ENCODE measurements around the gene SLA2.
"Not testable (repeated sequence)": the region's sequence is repeated elsewhere in the genome, so short reads cannot be mapped to it uniquely, and the experiment has no call there.

Gene SLA2, protein sequence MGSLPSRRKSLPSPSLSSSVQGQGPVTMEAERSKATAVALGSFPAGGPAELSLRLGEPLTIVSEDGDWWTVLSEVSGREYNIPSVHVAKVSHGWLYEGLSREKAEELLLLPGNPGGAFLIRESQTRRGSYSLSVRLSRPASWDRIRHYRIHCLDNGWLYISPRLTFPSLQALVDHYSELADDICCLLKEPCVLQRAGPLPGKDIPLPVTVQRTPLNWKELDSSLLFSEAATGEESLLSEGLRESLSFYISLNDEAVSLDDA

DNA sequence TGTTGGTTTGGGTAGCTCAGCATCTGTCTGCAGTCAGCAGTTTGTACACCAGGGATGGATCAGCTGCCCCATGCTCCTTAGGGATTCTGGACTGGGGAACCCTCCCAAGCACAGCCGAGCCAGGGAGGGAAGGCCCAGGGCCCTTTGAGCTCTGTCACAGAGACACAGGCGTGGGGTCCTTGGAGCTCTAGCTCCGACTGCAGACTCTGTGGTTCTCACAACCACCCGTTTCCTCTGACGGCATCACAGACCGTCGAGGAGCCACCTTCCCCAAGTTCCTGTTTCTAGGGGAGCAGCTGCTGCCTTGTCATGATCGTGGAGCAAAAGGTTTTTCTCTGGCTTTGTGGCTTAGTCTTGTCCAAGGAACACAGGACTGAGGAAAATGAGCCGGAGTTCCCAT is at the start of gene SLA2:
Gene SLA2, minus strand, starts transcription at position 199 of the 400 bp plus-strand sequence. CDS start 4,861 bp downstream, outside the sequence.
- no peak for DNase-seq

DNA sequence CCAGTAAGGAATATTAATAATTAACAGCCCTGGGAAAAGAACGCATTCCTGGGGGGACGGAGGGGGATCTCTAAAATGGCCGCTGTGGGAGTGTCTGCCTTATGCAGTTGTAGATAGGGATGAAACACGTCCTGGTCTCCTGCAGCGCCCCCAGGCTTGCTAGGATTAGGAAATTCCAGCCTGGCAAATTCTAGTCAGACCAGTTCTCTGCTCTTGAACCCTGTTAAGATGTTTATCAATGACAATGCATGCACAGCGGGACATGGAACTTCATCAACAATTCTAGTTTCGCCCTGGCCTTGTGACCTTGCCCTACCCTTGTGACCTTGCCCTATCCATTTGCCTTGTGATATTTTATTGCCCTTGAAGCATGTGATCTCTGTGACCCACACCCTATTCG is 49.5 kb upstream of the SLA2 start:
- not testable (repeated sequence) for DNase-seq

DNA sequence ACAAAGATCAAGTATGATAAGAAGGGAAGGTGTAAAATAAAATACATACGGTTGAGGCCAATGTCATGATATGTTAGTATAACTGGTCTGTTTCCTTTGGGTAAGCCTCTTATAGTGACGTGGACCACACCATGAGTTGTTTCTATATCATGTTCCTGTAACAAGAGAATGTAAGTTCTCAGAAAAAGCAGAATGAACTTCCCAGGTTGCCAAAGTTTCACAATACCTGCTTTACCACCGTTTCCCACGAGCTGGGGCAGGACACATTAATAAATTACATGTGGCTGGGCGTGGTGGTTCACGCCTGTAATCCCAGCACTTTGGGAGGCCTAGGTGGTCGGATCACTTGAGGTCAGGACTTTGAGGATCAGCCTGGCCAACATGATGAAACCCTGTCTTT is 42.6 kb upstream of the SLA2 start:
- DNase-seq: no peak

DNA sequence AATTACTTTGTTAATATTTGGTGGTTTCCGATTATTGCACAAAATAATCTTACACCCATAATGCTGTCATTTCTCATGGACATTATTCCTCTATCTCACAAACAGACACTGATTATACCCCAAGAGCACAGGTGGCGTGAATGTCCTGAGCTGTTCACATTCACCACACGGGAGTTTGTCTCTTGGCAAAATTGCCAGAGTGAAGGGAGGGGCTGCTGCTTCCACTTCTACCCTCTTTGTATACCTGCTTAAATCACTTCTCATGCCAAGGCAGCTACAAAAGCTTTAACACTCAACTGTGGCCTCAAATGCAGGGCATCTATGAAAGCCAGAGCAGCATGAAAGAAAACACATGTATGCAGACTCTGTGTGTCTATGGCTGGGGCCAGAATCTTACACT is 41.9 kb upstream of the SLA2 start:
- DNase-seq: no peak

DNA sequence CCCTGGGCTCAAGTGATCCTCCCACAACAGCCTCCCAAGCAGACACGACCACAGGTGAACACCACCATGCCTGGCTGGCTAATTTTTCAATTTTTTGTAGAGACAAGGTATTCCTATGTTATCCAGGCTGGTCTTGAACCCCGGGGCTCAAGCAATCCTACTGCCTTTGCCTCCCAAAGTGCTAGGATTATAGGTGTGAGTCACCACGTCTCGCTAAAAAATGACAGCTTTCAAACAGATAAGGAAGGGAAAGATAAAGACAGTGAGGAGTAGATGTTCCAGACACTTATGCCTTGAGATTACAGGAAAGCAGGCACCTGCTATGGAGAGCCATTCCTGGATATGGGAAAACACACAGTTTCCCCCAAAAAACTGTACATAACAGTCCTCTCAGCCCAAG is 40.9 kb upstream of the SLA2 start:
- DNase-seq: no peak

DNA sequence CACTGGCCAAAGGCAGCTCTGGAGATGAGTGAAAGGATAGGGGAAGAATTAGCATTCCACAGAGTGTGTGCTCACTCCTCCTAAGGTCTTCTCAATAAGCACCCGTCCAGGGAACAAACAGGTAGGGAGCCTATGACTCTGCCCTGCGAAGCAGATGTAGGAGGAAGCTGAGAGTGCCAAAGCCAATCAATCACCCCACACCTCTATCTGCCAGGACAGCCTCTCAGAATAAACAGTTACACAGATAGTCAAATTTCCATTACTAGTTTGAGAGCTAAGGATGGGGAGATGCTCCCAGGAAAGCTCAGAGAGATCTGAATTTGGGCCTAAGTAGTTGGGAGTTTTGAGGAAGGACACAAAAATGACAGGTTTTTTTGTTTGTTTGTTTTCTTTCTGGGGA is 40.5 kb upstream of the SLA2 start:
- DNase-seq: no peak

DNA sequence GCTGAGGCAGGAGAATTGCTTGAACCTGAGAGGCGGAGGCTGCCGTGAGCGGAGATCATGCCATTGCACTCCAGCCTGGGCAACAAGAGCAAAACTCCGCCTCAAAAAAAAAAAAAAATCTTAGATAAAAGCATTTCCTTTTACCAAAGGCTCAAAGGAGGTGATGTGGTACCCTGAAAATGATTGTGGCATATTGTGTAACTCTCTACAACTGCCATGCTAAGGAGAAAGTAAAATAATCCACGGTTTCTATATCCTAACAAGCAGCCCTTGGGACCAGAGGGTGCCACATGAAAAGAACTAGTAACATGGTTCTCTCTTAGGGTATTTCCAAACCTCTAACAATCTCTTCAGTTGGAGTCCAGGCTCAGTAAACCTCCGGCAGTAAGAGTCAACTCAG is 38.8 kb upstream of the SLA2 start:
- DNase-seq: no peak

DNA sequence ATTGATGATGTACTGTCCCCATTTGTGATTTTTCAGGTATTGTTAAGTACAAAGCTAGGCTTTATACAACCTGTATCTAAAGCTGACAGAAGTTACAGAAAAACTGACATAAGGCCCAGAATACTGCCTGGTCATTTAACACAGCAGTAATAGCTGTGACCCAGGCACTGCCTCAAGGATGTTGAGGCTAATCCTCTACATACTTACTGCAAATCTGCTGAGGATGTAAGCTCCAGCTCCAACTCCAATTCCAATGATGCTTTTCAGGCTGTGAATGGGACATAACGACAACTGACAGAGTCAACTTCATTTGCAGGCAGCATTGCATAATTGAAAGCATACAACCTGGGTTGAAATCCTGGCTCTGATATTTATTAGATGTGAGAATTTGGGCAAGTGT is 36.3 kb upstream of the SLA2 start:
- DNase-seq: no peak

DNA sequence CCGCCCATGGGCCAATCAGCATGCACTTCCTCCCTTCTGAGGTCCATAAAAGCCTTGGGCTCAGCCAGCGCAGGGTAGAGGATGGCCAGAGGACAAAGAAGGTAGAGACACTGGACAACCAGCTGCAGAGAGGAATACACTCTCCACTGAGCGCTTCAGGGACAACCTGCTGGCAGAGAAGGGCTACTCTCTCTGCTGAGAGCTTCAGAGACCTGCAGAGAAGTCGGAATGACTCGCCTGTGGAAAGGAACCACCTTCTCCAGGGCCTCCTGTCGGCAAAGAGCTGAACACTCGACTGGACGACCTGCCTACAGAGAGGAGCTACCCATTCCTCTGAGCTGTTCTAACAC is 31.4 kb upstream of the SLA2 start:
- DNase-seq: no peak

DNA sequence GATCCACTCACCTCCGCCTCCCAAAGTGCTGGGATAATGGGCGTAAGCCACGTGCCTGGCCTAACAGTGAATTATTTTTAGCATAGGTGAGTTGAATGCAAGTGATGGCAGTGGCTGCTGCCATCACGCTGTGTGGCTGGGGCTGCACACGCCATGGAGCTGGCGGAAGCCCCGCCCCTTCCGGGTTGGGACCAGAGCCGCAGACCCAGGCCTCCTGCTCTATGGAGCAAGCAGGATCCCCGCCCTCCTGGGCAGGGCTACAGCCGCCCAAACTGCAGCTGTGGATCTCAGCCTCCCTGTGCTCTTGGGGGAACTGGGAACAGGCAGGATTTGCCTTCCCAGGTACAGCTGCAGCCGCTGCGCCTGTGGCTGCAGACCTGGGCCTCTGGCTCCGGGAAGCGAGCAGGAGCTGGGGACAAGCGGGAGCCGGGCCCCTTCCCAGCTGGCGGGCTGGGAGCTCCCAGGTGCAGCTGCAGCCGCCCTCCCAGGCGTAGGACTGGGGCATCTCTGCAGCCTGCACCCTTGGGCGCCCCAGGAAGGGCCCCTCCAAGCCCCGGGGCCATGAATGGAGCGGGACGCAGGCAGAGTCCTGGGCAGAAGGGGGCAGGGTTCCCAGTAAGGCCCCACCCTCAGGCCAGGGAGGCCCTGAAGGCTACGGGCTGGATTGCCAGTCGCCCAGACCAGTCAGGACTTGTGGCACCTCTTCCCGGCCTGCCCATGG is 30.9 kb upstream of the SLA2 start:
- DNase-seq: no peak

DNA sequence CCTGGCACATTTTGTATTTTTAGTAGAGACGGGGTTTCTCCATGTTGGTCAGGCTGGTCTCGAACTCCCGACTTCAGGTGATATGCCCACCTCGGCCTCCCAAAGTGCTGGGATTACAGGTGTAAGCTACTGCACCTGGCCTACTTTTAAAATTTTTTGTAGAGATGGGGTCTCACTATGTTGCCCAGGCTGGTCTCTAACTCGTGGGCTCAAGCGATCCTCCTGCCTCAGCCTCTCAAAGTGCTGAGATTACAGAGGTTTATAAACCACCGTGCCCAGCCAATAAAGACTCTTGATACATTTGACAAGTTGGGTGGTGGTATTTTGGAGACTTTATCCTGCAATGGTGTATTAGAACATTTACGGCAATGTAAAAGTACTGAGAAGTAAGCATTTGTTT is 29.5 kb upstream of the SLA2 start:
- not testable (repeated sequence) for DNase-seq

DNA sequence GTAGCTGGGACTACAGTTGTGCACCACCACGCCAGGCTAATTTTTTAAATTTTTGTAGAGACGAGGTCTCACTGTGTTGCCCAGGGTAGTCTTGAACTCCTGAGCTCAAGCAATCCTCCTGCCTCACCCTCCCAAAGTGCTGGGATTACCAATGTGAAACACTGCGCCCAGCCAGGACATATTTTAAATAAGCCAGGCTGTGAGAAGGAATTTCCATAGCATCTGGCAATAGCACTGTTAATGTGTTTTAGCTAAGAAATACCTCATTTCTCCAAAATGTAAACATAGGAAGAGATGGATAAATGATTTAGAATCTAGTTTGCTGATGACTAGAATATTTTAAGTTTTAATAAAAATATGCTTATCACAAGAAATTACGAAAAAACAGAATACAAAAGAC is 27.0 kb upstream of the SLA2 start:
- no peak for DNase-seq

DNA sequence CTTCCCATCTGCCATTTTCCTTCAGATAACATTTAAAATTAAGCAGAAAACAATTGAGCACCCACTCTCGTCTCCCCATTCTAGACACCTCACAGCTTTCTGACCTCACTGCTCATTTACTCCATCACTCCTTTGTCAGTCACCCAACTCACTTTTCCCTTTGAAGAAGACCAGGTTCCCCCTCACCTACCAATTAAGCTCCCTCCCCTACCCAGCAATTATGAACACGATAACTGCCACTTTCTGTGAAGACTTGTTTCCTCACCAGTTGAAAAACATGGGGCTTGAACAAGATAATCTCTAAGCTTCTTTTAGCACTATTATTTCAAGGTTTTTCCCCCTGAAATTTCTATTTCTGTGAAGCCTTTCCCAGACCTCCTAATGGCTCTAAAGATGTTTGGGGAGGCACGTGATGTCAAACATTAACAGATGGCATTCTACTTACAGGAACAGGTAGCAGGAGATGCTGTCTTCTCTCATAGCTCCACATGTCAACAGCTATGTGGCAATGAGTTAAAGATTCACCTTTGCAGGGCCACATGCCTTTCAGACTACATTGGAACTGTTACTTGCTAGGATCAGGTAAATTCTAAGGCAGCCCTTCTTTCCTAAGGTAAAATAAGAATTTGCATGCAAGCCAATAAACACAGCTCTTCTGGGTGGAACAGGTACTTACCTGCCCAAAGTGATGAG is 24.8 kb upstream of the SLA2 start:
- DNase-seq: no peak

DNA sequence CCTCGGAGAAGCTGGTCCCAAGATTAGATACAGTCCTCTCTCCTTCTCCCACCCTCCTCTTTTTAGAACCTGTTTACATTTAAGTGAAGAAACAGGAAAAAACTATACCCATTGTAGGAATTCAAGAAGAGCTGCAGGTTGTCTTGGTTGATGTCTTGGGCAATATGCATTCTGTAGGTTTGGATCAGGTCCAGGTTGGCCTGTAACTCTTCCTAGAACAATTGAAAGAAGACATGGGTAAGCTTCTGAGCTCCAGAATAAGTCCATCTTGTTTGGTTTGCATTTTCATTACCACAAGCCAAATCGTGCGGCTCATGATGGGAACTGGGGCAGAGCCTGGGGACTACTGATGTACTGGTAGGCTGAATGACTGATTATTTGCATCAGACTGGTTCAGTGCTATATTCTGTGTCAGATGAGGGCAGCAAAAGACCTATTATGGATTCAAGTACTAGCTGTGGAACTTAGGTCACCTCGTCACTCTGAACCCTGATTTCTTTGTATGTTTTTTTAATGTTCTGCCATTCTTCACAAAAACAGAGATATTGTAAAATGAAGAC is 20.3 kb upstream of the SLA2 start:
- no peak for DNase-seq

DNA sequence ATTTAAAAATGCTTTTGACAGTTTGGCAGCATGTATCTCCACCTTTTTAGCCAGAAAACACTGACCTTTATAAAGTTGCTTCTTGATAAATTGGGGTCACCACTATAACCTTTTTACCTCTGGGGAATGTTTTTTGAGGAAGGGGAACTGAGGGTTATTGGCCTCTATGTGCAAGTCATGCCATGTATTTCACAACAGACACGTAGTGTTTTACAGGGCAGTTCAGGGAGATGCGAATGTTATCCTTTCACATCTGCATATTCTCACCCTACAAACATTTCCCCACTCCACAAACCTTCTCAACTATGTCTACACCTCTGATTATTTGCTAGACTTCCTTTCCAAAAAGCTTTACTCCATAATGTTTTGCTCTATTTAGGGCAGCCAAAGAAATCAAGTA is 17.0 kb upstream of the SLA2 start:
- DNase-seq: no peak

DNA sequence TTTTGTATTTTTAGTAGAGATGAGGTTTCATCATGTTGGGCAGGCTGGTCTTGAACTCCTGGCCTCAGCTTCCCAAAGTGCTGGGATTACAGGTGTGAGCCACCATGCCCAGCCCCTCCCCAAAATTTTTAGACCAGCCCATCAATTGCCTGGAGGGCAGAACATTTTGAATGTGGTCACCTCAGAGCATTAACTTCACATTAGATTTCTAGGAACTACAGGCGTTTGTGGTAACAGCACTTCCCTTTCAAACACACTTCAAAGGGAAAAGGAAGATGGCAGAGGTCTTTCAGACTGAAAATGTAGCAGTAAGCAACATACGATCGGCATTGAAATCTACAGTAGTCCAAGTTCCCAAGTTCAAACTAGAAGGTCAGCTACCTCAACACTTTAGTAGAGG is 12.3 kb upstream of the SLA2 start:
- no peak for DNase-seq

DNA sequence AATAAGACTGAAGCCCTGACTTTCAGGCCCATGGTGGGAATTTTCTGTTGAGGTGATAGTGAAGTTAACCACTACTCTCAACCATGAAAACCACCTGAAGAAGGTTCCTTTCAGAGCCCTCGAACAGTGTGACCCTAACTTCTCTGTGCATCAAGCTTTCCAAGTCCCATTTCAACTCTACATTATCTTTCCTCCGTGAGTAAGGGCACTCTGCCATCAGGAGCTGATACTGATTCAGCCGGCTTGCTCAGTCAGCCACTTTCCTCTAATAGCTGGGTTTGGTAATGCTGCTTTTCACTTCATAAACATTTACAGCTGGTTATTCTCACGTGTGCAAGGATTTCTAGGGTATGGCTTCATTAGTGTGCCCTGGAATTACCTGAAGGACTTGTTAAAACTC is 10.7 kb upstream of the SLA2 start:
- no peak for DNase-seq

DNA sequence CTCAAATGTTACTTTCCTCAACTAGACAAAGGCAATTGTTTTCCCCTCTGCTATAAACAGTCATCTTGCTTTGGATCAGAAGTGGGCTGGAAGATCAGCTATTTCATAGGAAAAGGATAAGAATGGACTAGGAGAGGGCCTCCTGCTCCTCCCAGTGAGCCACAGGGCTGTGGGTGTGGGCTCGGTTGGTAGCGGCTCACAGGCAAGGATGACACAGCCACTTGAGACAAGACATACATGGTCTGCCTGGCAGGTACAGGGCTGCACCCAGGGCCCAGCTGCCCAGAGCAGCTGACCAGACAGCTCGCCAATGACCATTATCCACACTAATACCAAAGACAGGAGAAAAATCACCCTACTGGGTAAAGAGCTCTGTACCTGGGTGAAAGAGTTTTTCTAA is 9.0 kb upstream of the SLA2 start:
- no peak for DNase-seq

DNA sequence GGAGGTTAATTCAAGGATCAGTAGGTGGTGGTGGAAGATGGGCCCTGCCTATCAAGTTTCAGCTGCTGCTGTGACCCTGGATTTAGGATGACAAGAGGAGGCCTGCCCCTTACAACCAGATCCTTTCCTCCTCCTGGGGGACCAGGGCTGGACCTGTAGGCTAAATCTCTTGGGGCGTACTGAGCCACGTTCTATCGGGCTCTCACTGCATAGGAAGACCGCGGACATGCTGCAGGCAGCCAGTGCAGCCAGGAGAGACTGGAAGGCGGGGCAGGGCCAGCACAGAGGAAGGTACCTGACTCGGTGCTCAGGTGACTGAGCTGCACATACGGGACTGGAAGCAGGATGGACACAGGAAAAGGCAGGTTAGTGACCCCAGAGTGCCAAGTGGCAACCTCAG is 8.5 kb upstream of the SLA2 start:
- no peak for DNase-seq

DNA sequence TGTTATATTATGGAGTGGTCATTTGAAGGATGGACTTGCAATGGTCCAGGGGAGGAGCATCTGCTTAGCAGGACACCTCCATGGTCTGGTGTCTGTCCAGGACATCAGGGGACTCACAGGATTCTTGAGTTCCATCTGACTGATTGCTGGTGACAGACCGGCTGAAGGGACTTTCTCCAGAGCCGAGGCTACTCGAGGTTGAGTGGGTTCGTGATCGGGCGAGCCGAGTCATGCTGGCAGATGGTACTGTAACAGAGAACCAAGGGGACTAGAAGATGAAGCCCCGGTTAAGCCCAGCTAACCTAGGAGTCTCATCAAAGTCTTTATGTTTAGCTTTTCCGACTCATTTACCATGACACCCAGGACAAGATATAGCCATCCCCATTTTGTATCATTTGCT is 7.5 kb upstream of the SLA2 start:
- no peak for DNase-seq

DNA sequence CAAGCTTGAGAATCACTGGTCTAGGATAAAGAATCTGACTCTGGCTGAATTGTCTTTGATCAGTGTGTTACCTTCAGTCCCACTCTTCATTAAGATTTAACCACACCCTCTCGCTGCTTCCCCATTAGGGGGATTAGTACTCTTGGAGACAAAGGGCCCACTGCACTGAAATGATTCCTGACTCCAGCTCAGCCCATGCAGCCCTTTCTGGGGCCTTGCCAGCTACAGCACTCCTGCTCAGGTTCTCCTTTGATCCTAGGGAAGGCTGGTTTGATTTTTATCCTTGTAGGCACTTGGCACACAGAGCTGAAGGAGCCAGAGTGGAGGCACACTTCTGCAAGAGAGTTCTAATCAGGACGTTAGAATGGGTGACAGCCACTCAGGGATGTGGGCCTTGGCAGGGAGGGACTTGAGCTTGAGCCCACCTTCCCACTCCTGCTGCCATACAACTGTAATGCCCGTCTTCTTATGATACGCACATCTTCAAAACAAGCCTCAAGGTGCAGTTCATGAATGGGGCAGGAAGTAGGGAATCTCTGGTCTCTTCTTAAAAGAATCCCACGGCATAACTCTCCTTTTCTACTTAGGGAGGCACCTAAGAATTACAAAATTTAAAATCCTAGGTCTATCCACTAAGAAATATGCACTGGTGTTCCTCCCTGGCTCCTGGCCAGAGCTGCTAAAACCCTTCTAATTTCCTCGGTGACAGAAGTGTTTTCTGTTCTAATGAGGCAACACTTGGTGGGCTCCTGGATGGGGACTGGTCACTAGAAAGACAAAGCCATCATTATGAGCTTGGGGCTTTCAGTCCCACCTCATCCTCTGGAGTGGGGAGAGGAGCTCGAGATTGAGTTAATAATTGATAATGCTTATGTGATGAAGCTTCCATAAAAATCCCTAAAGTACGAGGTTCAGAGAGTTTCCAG is 1.5 kb upstream of the SLA2 start:
- DNase-seq: no peak

DNA sequence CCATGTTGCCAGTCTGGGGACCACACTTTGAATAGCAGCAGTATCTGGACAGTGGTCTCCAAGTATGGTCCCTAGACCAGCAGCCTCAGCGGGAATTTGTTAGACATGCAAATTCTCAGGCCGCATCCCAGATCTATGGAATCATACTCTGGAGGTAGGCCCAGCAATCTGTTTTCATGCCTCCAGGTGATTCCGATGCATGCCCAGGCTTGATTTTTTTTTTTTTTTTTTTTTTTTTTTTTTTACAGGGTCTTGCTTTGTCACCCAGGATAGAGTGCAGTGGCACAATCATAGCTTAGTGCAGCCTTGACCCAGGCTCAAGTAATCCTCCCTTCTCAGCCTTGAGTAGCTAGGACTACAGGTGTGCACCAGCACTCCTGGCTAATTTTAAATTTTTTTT is 682 bp upstream of the SLA2 start:
- DNase-seq: peak; percentile 10

DNA sequence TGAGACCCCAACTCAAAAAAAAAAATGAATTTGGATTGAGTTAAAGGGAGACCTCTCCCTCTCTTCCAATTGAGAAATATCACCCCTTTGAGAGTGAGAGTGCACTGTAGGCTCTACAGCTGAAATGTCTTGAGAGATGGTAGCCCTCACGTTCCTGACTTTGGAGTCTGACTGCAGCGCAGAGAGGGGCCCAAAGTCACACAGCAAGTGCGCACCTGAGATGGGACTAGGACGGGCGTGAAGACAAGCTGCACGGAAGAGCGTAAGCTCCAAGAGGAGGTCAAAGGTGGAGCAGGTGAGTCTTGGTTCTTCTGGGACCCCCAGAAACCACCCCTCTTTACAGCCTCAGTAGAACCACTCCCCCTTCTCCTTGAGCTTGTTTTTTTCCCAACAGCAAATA is 643 bp downstream of the SLA2 start:
- no peak for DNase-seq
